ENCODE measurements around the gene PREB. TPM values are rescaled to one million over a fixed set of nuclear protein-coding genes. Genes with fewer than 3 reads are reported as not detected.

Gene PREB
- polyA plus RNA-seq, 2 of the 4 experiments (the other 2 are of a cell fraction): 58.2 to 79.9 TPM

DNA sequence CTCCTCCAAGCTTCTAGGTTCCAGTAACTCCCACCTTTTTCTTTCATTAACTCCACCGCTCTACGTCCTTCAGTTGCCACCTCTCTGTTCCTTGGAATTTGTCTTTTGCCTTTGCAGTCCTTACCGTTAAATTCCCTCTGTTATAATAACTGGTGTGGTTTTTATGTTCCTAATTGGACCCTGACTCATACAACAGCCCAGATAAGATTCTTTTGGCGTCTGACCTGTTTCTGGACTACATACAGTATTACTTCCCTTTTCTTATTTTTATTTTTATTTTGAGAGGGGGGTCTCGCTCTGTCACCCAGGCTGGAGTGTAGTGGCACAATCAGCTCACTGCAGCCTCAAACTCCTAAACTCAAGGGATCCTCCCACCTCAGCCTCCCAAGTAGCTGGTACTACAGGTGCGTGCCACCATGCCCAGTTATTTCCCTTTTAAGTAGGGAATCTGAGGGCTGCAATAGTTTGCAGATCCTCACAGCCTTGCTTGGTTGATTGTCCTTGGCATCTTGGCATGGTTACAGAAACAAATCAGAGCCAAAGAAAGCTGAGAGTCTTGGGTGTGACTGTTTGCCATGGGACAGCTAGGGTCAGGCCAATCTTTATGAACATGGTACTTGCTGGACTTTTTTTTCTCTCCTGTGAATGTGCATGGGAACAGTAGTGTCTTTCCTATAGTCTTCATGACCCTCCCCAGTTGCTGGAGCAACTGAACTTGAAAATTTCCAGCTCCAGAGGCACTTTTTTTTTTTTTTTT, 36.3 kb upstream of the PREB start:
- no peaks in the 10 kb centered on the region for H3K9me3 ChIP-seq
- ATAC-seq: no peak
- WGBS (ENCODE audit: missing lambda C conversion rate): 73% methylated on average over 6 of the region's 6 CpGs
- POLR2A ChIA-PET: interaction anchor here (0.6 kb wide), 2 partner anchors 109 to 1555 kb away, joined by 3 to 9 read pairs; no protein-coding TSS in a partner anchor
- no peak overlapping the region for H3K27ac ChIP-seq
- no peak for DNase-seq (ENCODE audit: low read depth in 1 of 2, low spot score in 1 of 2)
- CTCF ChIA-PET: interaction anchor here (0.6 to 4.4 kb wide), 43 partner anchors 8 to 228 kb away, joined by 3 to 36 read pairs (median 6); partner anchors contain the start of genes ABHD1, PREB, PRR30 and TCF23
- H3K4me2 ChIP-seq: no peak overlapping the region; the same call in 2 of the 3 replicates
- H3K4me3 ChIP-seq: no peak overlapping the region
- TF ChIP-seq NFE2L2 (conservative IDR thresholded peaks at IDR 0.05; ENCODE audit: low read length): no peak
- no peak for TF ChIP-seq EP300 (IDR thresholded peaks at IDR 0.05)
- TF ChIP-seq FOSB (CRISPR knock-in tag; IDR thresholded peaks at IDR 0.05): no peak
- H3K4me1 ChIP-seq: no peaks in the 10 kb centered on the region
- FAIRE-seq: no peak

DNA sequence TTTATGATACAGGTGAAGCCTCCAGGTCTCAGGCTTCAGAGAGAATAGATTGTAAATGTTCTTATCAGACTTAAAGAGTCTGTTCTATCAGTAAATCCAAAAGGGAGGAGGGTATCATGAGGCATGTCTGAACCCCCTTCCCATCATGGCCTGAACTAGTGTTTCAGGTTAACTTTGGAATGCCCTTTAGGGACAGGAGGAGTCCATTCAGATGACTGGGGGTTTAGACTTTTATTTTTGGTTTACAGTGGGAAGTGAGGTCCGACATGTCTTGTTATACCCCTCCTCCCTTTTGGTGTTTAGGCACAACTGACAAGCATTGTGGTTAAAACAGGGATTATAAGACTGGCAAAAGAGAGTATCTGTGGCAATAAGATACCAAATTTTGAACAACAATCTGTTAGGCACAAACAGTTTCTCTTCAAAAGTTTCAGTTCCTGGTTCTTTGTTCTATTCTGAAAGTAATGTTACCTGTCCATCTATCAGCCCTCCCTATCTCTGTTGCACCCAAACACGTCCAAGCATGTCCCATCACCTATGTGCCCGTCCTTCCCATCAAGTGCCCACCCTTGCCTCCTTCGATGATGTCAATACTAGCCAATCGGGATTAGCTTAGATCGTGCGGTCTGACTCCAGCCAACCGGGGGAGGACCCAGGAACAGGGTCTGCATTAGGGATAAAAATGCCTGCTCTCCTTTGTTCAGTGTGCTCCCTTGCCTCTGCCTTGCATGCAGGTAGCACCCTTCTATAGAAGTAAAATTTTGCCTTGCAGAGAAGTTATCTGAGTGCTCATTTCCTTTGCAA, 30.7 kb upstream of the PREB start:
- ATAC-seq: no peak
- no peak overlapping the region for H3K27ac ChIP-seq
- no peak for FAIRE-seq

DNA sequence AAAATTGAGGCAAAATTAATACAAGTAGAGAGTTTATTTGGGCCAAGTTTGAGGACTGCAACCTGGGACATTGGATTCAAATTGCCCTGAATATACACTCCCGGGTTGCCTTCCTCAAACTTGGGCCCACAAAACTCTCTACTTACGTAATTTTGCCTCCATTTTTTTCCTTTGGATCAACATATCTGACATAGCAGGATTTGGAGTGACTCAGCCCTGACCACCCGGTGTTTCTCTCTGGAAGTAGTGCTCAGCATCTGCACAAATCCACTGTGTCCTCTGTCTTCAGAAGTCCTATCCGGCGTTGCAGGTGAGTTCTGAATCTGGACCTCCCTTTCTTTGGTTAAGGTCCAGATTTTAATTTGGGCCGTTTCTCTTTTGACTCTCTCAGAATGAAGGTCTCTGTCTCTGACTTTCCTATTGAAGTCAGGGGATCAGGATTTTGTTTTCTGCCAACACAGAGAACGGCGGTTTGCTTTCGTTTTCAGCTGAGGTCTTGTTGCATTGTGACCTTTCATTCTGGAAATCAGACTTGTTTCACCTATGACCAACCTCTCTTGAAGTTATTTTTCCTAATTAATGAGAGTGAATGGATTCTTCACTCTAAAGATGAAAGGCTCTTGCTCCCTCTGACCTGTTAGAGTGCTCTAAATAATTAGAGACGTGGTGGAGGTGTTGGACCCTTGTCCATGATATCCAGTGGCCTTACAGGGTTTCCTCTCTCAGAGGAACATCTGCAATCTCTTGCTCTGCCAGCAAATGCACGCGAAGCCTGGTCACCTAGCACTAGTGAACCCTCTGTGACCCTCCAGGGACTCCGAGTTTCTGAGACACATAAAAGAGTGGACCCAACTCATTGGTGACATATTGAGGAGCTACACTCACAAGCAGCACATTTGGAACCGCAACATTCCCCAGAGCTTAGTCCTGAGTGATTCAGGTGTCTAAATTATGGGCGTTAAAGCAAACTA, 28.0 kb upstream of the PREB start:
- Histone ChIP-seq H3K27ac (0 out of 6 replicates have a peak overlapping the region, but pooled peaks of 1 of the 2 experiments have one; percentile 2), H3K4me3 (no peak overlapping the region), H3K9me3 (no peaks in the 10 kb centered on the region), H3K4me2 (peak overlapping the region; percentile 50), H3K4me1 (no peaks in the 10 kb centered on the region)
- FAIRE-seq: no peak
- peak in 1 of 2 experiments; percentile 59; a peak in 3 of 6 replicates for ATAC-seq
- CTCF ChIA-PET: interaction anchor here (0.6 to 2.4 kb wide), 6 partner anchors 8 to 170 kb away, joined by 3 to 20 read pairs (median 3); no protein-coding TSS in a partner anchor
- WGBS (ENCODE audit: missing lambda C conversion rate): 64% methylated on average over 15 of the region's 15 CpGs
- POLR2A ChIA-PET: no interaction called here
- peak in 1 of 2 experiments; percentile 21 for DNase-seq (ENCODE audit: low read depth in 1 of 2, low spot score in 1 of 2)
- TF ChIP-seq RFX5 (IDR thresholded peaks at IDR 0.05): no peak
- TF ChIP-seq, protein P1, sequence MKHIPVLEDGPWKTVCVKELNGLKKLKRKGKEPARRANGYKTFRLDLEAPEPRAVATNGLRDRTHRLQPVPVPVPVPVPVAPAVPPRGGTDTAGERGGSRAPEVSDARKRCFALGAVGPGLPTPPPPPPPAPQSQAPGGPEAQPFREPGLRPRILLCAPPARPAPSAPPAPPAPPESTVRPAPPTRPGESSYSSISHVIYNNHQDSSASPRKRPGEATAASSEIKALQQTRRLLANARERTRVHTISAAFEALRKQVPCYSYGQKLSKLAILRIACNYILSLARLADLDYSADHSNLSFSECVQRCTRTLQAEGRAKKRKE (CRISPR knock-in tag; IDR thresholded peaks at IDR 0.05; ENCODE audit: low read depth): no peak
- TF ChIP-seq EHF (CRISPR knock-in tag; IDR thresholded peaks at IDR 0.05): no peak
- TF ChIP-seq PHF8 (IDR thresholded peaks at IDR 0.05; ENCODE audit: borderline replicate concordance, low read depth): no peak
- no peak for TF ChIP-seq ZSCAN20 (CRISPR knock-in tag; IDR thresholded peaks at IDR 0.05)
- TF ChIP-seq POLR2AphosphoS2 (conservative IDR thresholded peaks at IDR 0.05; ENCODE audit: low read length): no peak
- TF ChIP-seq TFCP2L1 (CRISPR knock-in tag; IDR thresholded peaks at IDR 0.05): no peak
- no peak for TF ChIP-seq HOXA7 (CRISPR knock-in tag; IDR thresholded peaks at IDR 0.05)
- no peak for TF ChIP-seq ESRRA (IDR thresholded peaks at IDR 0.05; ENCODE audit: borderline replicate concordance, low read length)
- no peak for TF ChIP-seq POLR2A (IDR thresholded peaks at IDR 0.05; ENCODE audit: low read length)
- TF ChIP-seq MAZ (IDR thresholded peaks at IDR 0.05; ENCODE audit: borderline replicate concordance, low read depth, low read length): no peak
- no peak for TF ChIP-seq KDM5A (IDR thresholded peaks at IDR 0.05)
- no peak for TF ChIP-seq FOSL2 (IDR thresholded peaks at IDR 0.05)
- TF ChIP-seq FOSL2 (CRISPR knock-in tag; IDR thresholded peaks at IDR 0.05): no peak
- TF ChIP-seq JUNB (IDR thresholded peaks at IDR 0.05): no peak

More for the DNA sequence above, 30.7 kb upstream of the PREB start:
- WGBS (ENCODE audit: missing lambda C conversion rate): 67% methylated on average over 8 of the region's 8 CpGs
- H3K4me1 ChIP-seq: no peaks in the 10 kb centered on the region
- TF ChIP-seq RAD21 (conservative IDR thresholded peaks at IDR 0.05 in 1 of 2, IDR thresholded peaks at IDR 0.05 in 1 of 2): no peak
- no peak for TF ChIP-seq HOXA7 (CRISPR knock-in tag; IDR thresholded peaks at IDR 0.05)
- no peak for TF ChIP-seq JUNB (IDR thresholded peaks at IDR 0.05)
- TF ChIP-seq, protein P2, sequence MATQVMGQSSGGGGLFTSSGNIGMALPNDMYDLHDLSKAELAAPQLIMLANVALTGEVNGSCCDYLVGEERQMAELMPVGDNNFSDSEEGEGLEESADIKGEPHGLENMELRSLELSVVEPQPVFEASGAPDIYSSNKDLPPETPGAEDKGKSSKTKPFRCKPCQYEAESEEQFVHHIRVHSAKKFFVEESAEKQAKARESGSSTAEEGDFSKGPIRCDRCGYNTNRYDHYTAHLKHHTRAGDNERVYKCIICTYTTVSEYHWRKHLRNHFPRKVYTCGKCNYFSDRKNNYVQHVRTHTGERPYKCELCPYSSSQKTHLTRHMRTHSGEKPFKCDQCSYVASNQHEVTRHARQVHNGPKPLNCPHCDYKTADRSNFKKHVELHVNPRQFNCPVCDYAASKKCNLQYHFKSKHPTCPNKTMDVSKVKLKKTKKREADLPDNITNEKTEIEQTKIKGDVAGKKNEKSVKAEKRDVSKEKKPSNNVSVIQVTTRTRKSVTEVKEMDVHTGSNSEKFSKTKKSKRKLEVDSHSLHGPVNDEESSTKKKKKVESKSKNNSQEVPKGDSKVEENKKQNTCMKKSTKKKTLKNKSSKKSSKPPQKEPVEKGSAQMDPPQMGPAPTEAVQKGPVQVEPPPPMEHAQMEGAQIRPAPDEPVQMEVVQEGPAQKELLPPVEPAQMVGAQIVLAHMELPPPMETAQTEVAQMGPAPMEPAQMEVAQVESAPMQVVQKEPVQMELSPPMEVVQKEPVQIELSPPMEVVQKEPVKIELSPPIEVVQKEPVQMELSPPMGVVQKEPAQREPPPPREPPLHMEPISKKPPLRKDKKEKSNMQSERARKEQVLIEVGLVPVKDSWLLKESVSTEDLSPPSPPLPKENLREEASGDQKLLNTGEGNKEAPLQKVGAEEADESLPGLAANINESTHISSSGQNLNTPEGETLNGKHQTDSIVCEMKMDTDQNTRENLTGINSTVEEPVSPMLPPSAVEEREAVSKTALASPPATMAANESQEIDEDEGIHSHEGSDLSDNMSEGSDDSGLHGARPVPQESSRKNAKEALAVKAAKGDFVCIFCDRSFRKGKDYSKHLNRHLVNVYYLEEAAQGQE (IDR thresholded peaks at IDR 0.05): no peak
- no peak for TF ChIP-seq CBX2 (IDR thresholded peaks at IDR 0.05; ENCODE audit: borderline replicate concordance, low read depth)
- TF ChIP-seq, protein P3, sequence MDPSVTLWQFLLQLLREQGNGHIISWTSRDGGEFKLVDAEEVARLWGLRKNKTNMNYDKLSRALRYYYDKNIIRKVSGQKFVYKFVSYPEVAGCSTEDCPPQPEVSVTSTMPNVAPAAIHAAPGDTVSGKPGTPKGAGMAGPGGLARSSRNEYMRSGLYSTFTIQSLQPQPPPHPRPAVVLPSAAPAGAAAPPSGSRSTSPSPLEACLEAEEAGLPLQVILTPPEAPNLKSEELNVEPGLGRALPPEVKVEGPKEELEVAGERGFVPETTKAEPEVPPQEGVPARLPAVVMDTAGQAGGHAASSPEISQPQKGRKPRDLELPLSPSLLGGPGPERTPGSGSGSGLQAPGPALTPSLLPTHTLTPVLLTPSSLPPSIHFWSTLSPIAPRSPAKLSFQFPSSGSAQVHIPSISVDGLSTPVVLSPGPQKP (IDR thresholded peaks at IDR 0.05; ENCODE audit: low read depth, low read length): no peak
- no peak for TF ChIP-seq MAFK (IDR thresholded peaks at IDR 0.05; ENCODE audit: partially characterized antibody)
- no peak for TF ChIP-seq ZNF302 (CRISPR knock-in tag; IDR thresholded peaks at IDR 0.05)
- CTCF ChIA-PET: interaction anchor here (0.7 to 1.7 kb wide), 5 partner anchors 8 to 68 kb away, joined by 3 to 6 read pairs (median 4); partner anchors contain the start of gene ABHD1
- POLR2A ChIA-PET: no interaction called here
- DNase-seq (ENCODE audit: low read depth in 1 of 2, low spot score in 1 of 2): no peak
- H3K4me2 ChIP-seq: no peak overlapping the region
- H3K9me3 ChIP-seq: no peaks in the 10 kb centered on the region
- H3K4me3 ChIP-seq: no peak overlapping the region
